Dermis blood vessel endothelial cell (primary cell): ENCODE measurements around the gene REV3L. TPM values are rescaled to one million over a fixed set of nuclear protein-coding genes. Genes with fewer than 3 reads are reported as not detected.
"Not testable (repeated sequence)": the region's sequence is repeated elsewhere in the genome, so short reads cannot be mapped to it uniquely, and the experiment has no call there.

ENCODE experiments used
- DNase-seq: peaks from one replicate; pipeline ENCODE4 v3.0.0; 2010
- total RNA-seq: library from RNA; depleted of rRNA; stranded (reverse); fragments of >200 nt; gene quantifications from 2 replicates; pipeline ENCODE4 v1.2.3, GENCODE V29; 2014

Gene REV3L
- total RNA-seq: 39.5 and 61.2 TPM in 2 replicates

GRCh38 chr6:111482959-111483735 is at the start of gene REV3L:
Gene REV3L, minus strand, starts transcription at chr6:111483218. Its CDS starts 330 bp downstream, at chr6:111482888.
- DNase-seq: peak; percentile 92

GRCh38 chr6:111531185-111531584 is 48.2 kb upstream of the REV3L start:
- no peak for DNase-seq

- no peak for DNase-seq
Observed at GRCh38 chr6:111530667-111531066, 47.6 kb upstream of the REV3L start.

DNA sequence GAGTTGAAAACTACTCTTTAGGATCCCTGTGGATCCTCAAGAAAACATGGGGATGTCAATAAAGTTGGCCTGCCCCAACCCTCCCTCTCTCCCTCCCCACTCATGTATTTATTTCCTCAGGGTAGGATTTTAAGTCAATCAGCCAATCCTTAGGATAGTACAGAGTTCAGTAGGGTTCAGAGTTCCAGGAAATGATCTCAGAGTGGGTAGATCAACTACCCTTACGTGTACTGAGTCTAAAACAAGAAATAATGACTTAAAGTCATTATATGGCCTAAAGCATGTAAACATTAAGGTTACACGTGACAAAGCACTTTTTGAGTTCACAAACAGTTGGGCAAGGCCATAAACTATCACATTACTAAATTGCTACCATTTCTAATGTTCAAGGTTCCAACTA is 47.2 kb upstream of the REV3L start:
- no peak for DNase-seq

- DNase-seq: no peak
Observed at GRCh38 chr6:111527367-111527766, 44.3 kb upstream of the REV3L start.

GRCh38 chr6:111524735-111525134 is 41.7 kb upstream of the REV3L start:
- DNase-seq: no peak

DNA sequence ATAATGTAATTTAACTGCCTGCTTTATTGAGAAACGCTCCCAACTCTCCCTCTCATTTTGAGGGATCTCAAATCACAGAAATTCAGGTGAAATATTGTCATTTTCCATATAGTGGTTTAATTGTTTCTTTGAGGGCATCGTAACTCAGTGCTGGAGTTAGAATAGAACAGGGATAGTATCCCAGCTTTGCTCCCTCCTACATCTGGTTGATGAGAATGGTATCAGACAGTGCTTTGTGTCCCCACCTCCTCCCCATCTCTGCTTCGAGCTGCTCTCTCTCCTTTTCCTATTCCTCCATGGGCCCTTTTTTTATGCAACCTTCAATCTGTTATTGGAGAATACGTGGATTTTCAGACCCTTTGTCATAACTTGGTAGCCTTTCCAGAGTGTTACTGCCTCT is 41.2 kb upstream of the REV3L start:
- DNase-seq: no peak

DNA sequence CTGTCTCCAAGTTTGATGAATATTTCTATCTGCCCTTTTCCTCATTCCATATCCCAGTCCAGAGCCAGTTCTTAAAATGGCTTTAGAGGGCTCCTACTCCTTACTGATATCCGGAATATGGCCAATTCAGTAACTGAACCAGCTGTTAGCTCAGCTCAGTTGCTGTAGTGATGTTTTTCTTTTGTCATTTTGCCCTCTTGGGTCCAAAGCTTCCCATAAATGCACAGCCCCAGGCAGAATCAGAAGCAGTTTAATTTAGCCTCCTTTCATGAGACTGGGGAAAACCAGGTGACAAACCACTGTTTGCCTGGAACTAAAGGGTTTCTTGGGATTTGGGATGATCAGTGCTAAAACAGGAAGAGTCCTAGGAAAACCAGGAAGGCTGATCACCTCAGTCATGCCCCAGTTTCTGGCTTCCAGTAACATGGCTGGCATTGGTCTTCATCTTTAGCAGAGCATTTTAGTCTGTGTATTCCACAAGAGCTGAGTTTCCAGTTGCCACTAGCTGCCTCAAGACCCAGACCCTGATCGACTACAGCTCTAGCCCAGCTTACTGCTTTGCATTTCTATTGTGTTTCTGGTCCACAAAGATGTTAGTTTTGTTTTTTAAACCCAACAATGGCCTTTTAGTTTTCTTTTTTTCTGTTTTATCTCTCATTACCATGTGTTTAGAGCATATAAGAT is 40.6 kb upstream of the REV3L start:
- DNase-seq: no peak

- DNase-seq: no peak
Observed at GRCh38 chr6:111522393-111523020, 39.5 kb upstream of the REV3L start.

GRCh38 chr6:111521497-111522270 is 38.7 kb upstream of the REV3L start:
- no peak for DNase-seq

DNA sequence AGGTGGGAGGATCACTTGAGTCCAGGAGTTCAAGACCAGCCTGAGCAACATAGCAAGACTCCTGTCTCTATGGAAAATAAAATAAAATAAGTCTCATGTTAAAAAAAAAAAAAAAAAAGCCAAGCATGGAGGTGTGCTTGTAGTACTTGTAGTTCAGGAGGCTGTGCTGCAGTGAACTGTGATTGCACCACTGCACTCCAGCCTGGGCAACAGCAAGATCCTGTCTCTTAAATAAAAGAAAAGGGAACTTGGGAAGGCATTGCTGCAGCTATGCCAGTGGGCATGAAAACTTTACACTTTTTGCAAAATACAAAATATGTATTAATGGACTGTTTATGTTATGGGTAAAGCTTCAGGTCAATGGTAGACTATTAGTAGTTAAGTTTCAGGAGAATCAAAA is 37.5 kb upstream of the REV3L start:
- DNase-seq: no peak

GRCh38 chr6:111517965-111518364 is 34.9 kb upstream of the REV3L start:
- DNase-seq: no peak

DNA sequence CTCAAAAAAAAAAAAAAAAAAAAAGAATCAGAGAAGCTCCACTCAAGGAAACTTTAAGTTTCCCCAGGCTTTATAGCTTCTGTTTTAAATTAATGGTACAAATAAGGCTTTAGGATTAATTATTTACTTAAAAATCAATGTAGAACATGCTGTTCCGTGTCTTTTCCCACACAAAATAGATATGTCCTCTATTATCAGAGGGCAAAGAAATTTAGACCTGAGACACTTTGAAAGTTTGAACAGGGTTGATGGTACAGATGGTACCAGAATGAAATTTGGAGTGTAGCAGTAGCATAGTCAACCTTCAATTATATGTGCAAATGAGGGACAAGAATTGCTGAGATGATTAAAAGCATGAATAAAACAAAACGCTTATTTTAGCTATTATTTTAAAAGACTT is 32.2 kb upstream of the REV3L start:
- DNase-seq: no peak

GRCh38 chr6:111514531-111514930 is 31.5 kb upstream of the REV3L start:
- DNase-seq: not testable (repeated sequence)

GRCh38 chr6:111507219-111507618 is 24.2 kb upstream of the REV3L start:
- not testable (repeated sequence) for DNase-seq

- not testable (repeated sequence) for DNase-seq
Observed at GRCh38 chr6:111505498-111505897, 22.5 kb upstream of the REV3L start.

GRCh38 chr6:111503660-111504059 is 20.6 kb upstream of the REV3L start:
- no peak for DNase-seq

GRCh38 chr6:111503194-111503593 is 20.2 kb upstream of the REV3L start:
- DNase-seq: no peak

GRCh38 chr6:111502154-111502553 is 19.1 kb upstream of the REV3L start:
- DNase-seq: no peak

- no peak for DNase-seq
Observed at GRCh38 chr6:111499269-111499793, 16.3 kb upstream of the REV3L start.

DNA sequence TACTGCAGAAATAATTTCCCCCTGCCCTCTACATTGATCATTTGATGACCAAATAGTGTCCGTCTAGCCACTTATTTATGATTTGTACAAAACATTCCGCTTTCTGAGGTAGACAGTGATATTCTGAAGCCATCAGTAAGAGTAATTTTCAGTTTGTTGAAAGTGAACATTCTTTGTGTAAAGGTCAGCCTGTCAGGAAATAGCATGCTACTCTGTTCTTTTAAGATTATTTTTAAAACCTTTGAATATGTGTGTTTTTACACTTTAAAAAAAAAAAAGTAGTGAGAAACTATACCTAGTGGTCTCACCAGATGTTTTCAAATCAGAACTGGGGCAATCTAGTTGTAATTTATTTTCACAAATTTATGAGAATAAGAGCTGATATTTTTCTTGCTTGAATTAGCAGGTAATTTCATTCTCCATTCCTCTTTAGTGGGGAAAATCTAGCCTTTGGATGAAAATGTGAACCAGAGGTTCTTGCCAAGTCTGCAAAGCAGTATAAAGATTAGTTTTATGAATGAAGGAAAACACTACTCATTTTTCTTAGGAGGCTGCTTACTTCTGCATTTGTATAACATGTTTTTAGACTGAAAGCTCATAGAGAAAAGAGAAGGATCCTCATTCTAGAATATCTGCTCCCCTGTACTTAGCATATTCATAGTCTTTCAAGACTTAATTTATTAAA is 12.1 kb upstream of the REV3L start:
- DNase-seq: peak; percentile 59

GRCh38 chr6:111492499-111492898 is 9.5 kb upstream of the REV3L start:
- no peak for DNase-seq
